Thyroid gland (tissue), 4 donors: ENCODE results near the gene FHIP2A.

Experiments used
- CTCF ChIP-seq, 6 experiments: fragments of 200-600 bp in 3 of 6; fragments of 450-650 bp in 3 of 6; sonication (generic) in 3 of 6; IDR thresholded peaks; one replicate each; pipeline ENCODE4 v1.5.1; 2016 to 2019; ENCODE audit warnings: antibody characterized with exemption in 6 of 6, mild to moderate bottlenecking in 2 of 6, inconsistent platforms in 1 of 6, moderate library complexity in 1 of 6
- POLR2A ChIP-seq, 2 donors: fragments of 450-650 bp; IDR thresholded peaks; one replicate each; pipeline ENCODE4 v1.6.1; 2017; ENCODE audit warnings: antibody characterized with exemption in 2 of 2, mild to moderate bottlenecking in 2 of 2, moderate library complexity in 1 of 2

- no peak for TF ChIP-seq CTCF (IDR thresholded peaks at IDR 0.05)
- TF ChIP-seq POLR2A (IDR thresholded peaks at IDR 0.05), result no peak
These were observed 37.6 kb downstream of the FHIP2A start for GRCh38 chr10:114859222-114859621.
